Stomach smooth muscle (tissue), 2 donors: ENCODE data around the gene PYY.
A peak's percentile ranks its signal among the peaks of the same experiment; 100 is the strongest.

Experiments
- H3K27ac ChIP-seq: one replicate; pipeline ENCODE4 v1.7.0; 2013; ENCODE audit warnings: mild to moderate bottlenecking, low read length, inconsistent platforms
- H3K27me3 ChIP-seq, 2 donors: one replicate each; pipeline ENCODE4 v1.7.0; 2013; ENCODE audit warnings: low read length in 2 of 2; ENCODE audit not compliant: insufficient read depth in 2 of 2, control insufficient read depth in 1 of 2
- H3K36me3 ChIP-seq, 2 donors: one replicate each; pipeline ENCODE4 v1.7.0; 2013; ENCODE audit warnings: low read length in 2 of 2; ENCODE audit not compliant: control insufficient read depth in 2 of 2, insufficient read depth in 2 of 2
- H3K4me1 ChIP-seq: one replicate; pipeline ENCODE4 v1.7.0; 2013; ENCODE audit warnings: low read length; ENCODE audit not compliant: control insufficient read depth, insufficient read depth
- H3K4me3 ChIP-seq, 2 donors: one replicate each; pipeline ENCODE4 v1.7.0; 2013; ENCODE audit warnings: low read length in 2 of 2
- H3K9ac ChIP-seq, 2 donors: one replicate each; pipeline ENCODE4 v1.7.0; 2013; ENCODE audit warnings: low read length in 2 of 2, mild to moderate bottlenecking in 1 of 2
- H3K9me3 ChIP-seq, 2 donors: one replicate each; pipeline ENCODE4 v1.7.0; 2013; ENCODE audit warnings: low read length in 2 of 2; ENCODE audit not compliant: control insufficient read depth in 2 of 2
- donor health status: healthy.
- donor health status: Pancreatic carcinoma.

Gene PYY

DNA sequence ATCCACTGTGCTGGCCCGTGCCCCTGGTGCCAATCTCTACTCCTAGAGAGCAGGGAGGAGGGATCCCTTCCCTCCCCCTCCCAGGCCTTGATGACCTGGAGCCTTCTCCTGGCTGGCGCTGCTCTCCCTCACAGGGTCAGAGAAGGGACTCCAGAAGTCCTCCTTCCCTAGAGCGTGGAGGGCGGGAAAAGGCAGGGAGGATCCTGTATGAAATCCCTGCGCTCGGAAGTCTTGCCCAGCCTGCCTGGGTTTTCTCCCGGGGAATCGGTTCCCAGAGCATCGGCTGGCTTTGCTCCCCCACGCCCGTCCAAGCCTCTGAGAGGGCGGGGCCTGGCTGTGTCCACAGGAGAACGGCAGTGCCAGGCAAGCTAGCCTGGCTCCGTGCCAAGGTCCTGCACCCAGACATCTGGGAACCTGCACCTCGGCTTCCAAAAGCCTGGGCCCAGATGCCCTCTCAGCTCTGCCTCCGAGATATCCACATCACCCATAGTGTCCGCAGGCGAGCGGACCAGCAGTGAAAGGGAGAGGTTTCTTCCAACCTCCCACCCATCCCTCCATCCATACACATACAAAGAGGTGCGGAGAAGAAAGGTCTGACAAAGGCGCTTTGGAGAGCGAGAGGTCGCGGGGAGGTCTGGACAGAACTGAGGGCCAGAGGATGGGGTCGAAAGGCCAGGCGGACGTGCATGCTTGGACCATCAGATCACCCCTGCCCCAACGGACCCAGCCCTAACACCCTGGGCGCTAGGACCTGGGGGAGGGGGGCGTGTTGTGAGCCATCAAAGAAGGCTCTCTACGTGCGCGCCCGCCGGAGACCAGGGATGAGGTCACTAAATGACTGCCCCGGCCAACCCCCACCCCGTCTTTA, 47.5 kb downstream of the PYY start:
- Histone ChIP-seq H3K9ac (peak overlapping the region; percentile 60 to 96), H3K4me3 (peak overlapping the region; percentile 68 to 88), H3K9me3 (no peaks in the 10 kb centered on the region), H3K36me3 (peaks cover 5 to 7% of the 10 kb centered on the region in 2 donors), H3K27ac (peak overlapping the region; percentile 96), H3K27me3 (no peaks in the 10 kb centered on the region), H3K4me1 (peaks cover 30% of the 10 kb centered on the region)

DNA sequence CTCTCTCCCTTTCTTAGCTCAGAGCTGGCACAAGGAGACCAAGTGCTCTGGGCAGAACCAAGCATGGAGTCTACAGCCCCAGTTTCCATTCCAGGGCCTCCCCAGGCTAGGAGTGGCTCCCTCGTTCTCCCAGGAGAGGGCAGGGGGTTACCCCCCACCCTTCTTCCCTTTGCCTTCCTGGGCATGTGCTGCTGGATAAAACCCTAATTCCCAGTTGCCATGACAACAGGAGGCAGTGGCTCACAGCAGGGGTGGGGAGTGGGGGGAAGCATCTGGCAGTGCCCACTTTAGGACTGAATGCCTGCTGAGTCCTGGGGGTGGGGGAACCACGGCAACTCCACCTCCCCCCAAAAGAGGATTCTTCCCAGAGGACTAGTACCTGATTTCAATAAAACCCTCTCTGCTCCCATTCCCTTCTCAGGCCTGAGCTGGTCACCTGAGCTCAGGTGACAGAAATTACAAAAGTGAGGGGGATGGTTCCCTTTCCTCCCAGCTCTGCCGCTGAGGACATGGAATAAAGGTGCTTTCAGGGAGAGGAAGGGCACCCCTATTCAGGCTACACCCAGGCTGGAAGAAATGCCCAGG, 48.2 kb downstream of the PYY start:
- Histone ChIP-seq H3K27me3 (no peaks in the 10 kb centered on the region), H3K9me3 (no peaks in the 10 kb centered on the region), H3K4me3 (peak overlapping the region; percentile 68 to 88), H3K9ac (peak overlapping the region; percentile 60 to 96), H3K36me3 (peaks cover 5 to 7% of the 10 kb centered on the region in 2 donors), H3K27ac (peak overlapping the region; percentile 96), H3K4me1 (peaks cover 37% of the 10 kb centered on the region)
